HG03097 (cell line): Measurements from ENCODE around the gene KLHL10.

Experiments used
- ATAC-seq: cut with Tn5 transposase; IDR thresholded peaks from one replicate; pipeline ENCODE4 v1.9.1; 2021; ENCODE audit not compliant: unreplicated experiment, low FRiP score

Gene KLHL10

DNA sequence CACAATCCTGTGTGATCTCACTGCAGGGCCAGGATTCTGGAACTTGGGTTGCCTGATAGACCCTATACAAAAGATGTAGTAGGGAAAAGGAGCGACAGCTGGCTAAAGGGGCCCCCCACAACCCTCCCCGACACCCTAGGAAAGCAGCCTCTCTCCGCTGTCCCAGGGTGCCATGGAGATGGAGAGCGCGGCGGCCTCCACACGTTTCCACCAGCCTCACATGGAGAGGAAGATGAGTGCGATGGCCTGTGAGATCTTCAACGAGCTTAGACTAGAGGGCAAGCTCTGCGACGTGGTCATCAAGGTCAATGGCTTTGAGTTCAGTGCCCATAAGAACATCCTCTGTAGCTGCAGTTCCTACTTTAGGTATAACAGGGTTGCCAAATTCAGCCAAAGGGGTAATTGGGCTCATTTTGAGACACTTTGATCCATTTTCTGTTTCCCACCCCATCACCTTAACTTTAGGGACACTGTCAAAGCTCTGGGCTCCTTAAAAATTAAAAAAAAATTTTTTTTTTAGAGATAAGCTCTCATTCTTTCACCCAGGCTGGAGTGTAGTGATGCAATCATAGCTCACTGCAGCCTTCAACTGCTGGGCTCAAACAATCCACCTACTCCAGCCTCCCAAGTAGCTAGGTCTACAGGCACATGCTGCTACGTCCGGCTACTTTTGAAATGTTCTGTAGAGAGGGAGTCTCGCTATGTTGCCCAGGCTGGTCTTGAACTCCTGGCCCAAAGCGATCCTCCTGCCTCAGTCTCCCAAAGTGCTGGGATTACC is at the start of gene KLHL10:
KLHL10 (plus strand) TSS at position 65 of the 778 bp plus-strand sequence; CDS start at position 173, 108 bp downstream.
- no peak for ATAC-seq

DNA sequence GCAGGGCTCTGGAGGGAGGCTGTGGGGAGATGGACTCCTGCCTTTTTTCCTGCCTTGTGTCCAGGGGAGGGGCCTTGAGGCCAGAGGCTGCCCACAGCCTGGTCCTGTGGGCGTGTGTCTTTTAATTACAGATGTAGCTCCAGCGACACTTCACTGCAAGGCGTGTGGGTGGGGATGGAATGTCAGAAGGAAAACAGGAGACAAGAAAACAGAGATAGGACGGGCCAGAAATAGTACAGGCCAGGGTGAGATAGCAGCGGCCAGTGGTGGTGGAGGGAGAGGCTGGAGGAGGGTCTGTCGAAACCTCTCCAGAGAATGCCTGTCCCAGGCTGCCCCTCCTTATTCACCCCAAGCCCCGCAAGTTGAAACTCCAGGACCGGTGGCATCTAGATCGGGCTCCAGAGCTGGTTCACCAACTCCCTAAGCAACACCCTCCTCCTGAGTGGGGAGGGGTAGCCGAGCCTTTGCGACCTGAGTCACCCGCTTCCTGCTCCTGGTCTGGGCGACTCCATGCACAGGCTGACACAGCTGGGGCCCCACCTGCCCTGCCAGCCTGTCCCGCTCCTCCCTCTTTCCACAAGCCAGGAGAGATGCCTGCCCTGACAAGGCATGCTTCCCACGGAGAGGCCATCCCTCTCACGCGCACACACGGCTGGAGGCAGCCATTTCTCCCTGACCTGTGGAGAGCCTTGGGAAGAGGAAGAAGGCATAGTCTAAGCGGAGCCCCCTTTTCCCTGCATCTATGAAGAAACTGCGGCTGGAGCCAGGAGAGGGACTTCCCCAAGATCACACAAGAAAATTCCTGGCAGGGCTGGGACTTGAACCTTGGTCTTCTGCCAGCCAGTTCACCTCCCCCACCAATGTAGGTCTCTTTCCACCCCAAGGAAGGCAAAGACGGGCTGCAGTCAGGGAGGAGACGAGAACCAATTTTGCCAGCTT is 44.5 kb upstream of the KLHL10 start:
- no peak for ATAC-seq

DNA sequence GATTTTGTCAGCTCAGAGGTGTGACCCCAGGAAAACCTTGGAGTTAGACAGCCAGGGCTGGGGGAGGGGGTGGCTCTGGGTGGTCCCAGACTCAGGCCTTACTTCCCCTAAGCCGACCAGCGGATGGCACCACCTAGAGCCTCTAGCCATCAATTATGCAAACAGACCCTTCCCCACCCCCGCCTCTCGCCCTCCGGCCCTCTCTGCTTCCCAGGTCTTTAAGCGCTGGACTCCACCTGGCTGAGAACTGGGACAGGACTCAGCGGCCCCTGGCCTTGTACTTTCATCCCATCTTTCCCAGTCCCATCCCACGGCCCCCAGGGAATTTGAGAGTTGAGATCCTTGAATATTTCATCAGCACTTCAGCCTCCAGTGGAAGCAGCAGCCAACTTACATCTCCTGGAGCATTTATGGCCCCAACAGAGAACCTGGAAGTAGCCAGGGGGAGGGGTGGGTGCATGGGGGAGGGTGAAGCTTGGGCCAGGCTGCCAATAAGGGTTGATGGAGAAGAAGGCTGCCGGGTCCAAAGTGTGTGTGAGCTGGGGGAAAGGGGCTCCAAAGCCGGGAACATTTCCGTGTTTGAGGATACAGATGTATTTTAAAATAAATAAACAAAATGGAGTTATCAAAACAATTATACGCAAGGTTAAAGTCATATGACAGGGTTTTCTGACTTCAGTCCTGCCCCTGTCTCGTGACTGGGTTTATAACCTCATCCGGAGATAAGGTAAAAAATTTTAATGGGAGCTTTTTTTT is 43.7 kb upstream of the KLHL10 start:
- no peak for ATAC-seq

DNA sequence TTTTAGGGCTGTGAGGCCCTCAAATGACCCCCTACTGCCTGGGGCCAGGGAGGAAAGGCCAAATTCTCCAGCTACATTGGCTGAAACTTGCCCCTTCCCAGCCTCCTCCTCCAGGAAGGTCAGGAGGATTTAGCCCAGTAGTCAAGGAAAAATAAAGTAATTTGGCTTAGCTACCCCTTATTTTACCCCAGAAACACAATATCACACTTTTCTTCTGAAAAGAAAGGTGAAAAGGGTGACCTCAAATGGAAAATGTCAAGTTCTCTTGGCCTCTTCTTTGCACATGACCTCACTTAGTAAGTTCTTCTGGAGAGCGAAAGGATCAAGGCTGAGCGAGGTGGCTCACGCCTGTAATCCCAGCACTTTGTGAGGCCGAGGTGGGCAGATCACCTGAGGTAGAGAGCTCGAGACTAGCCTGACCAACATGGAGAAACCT is 43.1 kb upstream of the KLHL10 start:
- ATAC-seq = no peak

DNA sequence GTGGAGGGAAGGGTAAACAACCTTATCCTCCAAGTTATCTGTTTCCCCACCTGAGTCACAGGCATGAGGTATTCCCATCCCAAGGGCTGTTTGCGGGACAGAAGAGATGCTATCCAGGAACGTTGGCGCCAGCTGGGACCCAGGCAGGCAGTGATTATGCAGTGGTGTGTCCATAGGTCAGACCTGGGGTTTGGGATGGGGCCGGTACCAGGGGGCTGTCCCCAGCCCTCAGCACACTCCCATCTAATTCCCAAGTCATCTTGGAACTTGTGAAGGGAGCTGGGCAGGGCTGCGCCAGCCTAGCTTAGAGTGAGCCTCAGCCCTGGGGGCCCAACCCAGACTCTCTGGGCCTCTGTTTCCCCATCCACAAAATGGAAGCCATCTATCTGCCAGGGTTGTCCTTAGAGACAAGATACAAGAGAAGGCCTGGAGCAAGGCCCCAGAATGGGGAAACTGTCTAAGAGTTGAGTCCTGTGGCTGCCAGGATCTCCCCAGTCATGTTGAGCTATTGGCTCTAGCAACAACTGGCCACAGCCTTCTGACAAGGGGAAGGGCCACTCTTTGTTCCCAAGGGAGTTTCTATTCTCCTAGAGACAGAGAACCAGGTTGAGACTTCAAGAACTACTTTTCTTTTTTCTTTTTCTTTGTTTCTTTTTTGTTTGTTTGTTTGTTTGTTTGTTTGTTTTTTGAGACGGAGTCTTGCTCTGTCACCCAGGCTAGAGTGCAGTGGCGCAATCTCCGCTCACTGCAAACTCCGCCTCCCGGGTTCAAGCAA is 41.3 kb upstream of the KLHL10 start:
- no peak for ATAC-seq

DNA sequence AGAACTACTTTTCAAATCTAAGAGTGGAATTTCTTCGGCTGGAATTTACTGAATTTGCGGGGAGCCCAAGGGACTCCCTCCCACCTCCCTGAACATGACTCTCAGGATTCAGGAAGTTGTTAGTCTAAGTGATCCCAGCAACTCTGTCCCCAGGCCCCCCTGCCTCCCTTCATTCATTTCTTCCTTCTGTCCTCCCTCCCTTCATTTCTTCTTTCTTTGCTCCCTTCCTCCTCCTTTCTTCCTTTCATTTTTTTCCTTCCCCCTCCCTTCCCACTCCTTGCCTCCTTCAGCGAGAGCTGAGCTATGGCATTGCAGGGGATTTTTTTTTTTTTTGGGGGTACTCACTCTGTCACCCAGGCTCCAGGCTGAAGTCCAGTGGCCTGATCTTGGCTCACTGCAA is 40.2 kb upstream of the KLHL10 start:
- ATAC-seq = no peak

DNA sequence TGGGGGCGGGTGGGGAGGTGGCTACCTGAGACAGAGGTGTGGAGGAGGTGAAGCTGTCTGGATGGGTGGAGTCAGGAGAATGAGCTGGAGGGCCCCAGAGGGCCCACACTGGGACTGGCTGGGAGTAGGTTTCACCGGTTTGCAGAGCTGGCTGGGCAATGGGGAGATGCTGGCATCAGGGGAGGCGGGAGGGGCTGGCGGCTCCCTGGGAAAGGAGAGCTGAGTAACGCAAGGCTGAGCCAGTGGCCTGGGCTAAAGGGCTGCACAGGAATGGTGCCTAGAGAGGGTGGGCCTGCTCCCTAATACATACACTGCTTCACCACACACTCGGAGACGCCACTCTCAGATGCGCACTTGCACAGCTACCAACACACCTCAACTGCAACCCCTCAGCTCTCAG is 38.3 kb upstream of the KLHL10 start:
- no peak for ATAC-seq

DNA sequence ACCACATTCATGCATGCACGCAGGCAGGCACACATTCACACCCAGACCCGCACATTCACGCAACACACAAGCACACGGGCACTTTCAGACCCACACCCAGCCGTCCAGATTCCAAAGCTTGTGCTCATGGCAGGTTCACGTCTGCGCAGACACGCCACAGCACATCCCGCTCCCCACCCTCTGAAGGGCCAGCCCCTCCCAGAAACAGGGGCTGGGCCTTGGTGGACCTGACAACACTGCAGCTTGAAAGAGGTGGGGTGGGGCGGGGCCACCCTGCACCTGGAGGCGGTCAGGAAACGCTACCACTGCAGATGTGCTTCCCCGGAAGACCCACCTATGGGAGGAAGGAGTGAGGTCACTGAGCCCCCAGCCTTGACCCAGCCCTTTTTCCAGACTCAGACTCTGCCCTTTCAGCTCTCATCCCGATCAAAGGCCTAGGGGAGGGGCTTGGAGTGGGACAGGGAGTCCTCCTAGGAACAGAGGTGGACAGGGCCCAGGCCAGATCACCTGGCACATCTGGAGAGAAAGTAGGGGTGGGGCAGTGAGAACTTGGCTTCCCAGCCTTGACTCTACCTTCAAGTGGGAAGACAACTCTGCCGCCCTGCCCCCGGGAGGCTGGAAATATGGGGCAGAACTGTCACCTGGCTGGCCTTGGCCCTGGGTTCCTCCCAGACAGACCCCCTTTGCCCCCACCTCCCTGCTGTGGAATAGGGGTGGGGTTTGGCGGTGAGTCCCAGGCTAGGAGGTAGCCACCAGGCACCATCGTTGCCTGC is 36.8 kb upstream of the KLHL10 start:
- no peak for ATAC-seq

DNA sequence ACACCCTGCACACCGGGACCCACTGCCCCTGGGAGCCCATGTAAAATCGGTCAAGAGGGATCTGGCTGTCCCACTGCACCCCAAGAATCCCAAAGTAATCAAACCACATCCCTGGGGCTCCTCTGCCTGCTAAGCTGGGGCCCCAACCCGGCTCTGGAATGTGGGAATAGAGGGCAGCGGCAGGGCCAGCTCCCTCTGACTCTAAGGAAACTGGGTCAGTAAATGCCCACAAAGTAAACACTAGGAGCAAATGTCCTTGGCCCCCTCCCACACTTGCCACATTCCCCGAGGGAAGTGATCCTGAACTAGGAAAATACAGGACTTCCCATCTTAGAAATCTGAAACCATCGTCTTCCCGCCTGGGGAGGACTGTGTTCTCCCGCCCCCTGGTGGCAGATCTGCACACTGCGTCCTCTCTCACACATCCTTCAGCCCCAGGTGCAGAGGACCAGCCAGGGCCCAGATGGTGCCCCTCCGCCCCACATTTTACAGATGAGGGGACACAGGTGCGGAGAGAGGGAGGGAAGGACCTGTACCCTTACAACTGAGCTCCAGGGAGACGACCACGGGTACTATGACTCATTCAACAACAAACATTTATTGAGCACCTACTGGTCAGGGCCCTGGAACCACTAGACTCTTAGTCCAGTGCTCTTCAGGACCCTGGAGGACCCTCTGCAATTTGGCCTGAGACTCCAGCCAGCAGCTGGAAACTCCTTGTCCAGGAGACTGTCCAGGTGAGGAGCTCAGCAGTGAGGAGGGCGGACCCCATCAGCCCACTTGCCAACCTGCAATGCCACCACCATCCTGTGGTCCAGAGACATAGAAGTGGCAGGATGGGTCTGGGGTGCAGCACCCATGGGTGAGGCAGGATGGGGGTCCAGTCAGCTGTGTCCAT is 36.0 kb upstream of the KLHL10 start:
- no peak for ATAC-seq

DNA sequence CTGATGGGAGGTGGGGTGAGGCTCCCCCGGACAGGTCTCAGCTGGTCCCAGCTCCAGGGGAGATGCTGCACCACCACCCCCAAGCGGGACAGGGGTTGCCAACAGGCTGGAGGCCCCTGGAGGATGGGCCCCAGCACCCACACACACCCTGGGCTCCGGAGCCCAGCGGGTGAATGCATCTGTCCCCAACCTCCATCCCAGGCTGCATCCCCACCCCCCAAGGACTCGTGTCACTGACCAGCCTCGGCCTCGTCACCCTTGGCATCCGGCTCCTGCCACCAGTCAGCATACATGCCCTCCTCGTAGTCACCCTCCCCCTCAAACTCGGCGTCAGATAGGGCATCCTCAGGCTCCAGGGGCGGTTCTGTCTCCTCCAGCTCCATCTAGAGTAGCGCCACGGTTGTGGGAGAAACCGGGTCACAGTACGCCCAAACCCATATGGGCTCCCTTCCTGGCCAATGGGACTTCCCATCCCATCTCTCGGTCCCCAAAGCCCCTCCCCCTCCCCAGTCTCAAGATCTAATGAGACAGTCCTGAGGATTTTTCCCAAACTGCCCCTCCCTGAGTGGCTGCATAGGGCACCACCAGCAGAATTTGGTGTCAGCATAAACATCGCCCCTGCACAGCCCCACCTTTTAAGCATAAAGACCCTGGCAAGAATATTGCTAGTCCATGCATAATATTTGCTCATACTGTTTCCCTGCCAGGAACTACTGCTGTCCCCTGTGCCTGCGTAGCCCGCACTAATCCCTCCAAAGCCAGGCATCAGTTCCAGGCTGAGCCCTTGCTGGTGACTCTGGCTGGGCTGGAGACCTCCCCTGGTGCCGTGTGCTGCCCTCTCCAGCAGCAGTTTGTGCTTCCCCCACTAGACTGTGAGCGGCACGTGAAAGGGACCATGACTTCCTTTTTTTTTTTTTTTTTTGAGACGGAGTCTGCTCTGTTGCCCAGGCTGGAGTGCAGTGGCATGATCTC is 34.3 kb upstream of the KLHL10 start:
- no peak for ATAC-seq

DNA sequence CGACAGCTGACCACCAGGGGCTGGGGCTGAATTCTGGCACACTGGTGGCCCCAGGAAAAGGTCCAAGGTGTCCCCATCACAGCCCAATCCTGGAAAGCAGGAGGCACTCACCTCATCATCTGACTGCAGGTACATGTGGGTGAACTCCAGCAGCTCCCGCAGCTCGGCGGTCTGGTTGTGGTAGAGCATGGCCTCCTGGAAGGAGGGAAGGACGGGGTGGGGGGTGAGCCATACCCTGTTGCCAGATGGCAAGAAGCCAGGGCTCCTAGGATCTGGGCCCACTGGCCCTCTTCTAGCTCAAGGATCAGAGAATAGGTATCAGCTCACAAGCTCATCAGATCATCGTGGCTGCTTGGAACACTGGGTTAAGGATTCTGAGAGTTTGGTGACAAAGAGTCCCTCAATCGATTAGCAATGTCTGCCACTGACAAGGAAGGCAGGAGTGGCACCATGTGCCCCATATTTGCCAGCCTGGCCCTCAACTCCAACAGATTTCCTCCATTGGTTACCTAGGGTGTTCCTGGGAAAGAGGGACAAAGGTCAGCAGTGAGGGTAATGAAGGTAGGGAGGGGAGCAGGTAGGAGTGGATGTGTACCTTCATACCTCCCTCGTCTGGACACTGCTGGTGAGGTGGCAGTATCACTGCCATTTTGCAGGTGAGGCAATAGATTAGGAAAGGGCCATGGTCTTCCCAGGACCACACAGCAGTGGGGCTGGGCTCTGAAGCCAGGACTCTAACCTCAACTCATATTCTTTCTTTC is 30.8 kb upstream of the KLHL10 start:
- ATAC-seq = no peak

DNA sequence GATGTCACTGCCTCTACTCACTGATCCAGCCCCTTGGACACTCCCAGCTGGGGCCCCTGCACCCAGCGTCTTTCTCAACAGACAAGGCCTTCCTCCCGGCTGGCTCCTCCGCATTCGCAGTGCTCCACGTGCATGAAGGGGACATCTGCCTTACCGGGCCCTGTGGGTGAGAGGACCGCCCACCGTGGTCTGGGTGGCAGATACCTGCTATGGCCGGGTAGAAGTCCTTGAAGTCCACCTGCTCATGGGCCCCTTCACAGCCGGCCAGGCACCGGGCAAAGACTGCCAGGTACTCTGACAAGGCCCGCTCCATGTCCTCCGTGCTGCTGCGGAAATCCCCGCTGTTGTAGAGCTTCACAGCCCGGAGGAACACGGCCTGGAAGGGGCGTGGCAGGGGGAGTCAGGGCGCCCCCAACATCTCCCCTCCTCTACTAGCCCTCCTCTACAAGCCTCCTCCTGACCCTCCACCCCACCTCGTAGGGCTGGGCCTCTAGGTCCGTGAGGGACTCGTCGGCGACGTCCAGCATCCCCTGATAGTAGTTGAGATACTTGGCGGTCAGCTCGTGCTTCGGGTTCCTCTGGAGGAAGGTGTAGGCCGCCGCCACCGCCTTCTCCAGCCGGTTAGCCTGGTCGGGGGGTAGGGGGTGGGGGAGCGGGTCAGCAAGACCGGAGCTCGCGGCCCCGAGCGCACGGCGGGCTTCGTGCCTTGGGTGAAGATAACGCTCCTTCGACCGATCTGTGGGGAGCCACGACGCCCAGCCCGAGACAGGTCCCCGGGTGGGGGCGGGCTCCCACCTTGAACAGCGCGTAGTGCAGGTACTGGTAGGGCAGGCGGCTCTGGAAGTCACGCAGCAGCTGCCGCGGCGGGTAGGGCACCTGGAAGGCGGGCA is 26.7 kb upstream of the KLHL10 start:
- no peak for ATAC-seq

DNA sequence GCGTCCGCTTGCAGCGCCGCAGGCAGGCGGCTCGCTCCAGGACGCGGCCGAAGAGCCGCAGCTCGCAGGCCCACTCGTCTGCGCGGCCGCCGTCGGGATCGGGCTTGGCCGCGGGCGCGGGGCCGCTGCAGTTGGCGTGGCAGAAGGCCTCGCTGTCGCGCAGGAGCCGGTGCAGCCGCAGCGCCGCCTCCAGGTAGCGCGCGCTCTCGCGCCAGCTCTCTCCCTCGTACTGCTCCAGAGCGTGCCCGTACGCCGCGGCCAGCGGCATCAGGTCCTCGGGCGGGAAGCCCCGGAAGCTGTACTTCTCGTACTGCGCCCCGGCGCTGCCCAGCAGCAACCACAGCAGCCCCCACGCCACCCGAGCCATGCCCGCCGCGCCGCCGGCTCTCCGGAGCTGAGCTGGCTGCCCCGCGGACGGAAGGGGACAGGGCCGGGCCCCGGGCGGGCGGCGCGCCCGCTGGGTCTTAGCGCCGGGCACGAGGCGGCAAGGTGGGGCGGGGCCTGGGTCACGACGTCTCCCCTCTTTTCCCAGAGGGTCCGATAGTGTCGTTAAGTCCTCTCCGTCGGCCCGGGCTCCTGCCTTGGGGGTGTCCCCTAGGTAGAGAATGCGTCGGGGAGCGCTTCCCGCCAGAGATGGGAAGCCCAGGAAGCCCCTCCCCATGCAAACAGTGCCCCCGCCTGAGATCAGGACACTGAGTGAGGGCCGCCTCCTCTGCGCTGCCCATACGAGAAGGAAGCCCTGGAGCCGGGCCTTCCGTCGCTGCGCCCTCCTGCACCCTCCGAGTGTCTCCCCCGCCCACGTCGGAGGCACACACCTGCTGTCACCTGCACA is 25.9 kb upstream of the KLHL10 start, which contains the start of gene P3H4:
P3H4 (minus strand) TSS at position 401 of the 832 bp plus-strand sequence; CDS start at position 367, 34 bp downstream.
- ATAC-seq = no peak

DNA sequence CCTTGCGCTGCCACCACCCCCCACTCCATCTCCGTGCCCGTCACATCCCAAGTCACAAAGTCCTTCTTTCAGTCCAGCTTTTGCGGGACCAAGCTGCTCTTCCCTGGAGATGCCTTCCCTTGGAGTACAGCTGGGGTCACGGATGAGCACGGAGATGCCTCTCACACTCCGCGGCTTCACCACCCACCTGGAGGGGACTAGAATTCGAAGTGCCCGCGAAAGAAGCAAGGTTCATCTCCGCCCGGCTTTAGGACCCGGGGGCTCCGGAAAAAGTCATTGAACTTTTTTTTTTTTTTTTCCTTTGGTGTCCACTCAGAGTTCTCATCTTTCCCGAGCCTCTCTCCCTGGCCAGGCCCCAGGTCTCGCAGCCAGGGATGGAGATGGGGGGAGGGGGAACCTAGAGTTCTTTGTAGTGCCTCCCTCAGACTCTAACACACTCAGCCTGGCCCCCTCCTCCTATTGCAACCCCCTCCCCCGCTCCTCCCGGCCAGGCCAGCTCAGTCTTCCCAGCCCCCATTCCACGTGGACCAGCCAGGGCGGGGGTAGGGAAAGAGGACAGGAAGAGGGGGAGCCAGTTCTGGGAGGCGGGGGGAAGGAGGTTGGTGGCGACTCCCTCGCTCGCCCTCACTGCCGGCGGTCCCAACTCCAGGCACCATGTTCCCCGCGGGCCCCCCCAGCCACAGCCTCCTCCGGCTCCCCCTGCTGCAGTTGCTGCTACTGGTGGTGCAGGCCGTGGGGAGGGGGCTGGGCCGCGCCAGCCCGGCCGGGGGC is 25.1 kb upstream of the KLHL10 start, which contains the start of gene FKBP10:
FKBP10 (plus strand) TSS at position 624 of the 771 bp plus-strand sequence; CDS start at position 655, 31 bp downstream.
- ATAC-seq = no peak
